C4-2B (cell line): Measurements from ENCODE around the gene MAP3K19.

ENCODE experiments used
- ZFX ChIP-seq: fragments of 450-650 bp; IDR thresholded peaks from 2 replicates; pipeline ENCODE4 v1.6.1; 2017
- TF ChIP-seq, protein P1 (sequence below): fragments of 450-650 bp; conservative IDR thresholded peaks from 2 replicates; pipeline ENCODE4 v1.5.1; 2017; ENCODE audit warnings: mild to moderate bottlenecking

DNA sequence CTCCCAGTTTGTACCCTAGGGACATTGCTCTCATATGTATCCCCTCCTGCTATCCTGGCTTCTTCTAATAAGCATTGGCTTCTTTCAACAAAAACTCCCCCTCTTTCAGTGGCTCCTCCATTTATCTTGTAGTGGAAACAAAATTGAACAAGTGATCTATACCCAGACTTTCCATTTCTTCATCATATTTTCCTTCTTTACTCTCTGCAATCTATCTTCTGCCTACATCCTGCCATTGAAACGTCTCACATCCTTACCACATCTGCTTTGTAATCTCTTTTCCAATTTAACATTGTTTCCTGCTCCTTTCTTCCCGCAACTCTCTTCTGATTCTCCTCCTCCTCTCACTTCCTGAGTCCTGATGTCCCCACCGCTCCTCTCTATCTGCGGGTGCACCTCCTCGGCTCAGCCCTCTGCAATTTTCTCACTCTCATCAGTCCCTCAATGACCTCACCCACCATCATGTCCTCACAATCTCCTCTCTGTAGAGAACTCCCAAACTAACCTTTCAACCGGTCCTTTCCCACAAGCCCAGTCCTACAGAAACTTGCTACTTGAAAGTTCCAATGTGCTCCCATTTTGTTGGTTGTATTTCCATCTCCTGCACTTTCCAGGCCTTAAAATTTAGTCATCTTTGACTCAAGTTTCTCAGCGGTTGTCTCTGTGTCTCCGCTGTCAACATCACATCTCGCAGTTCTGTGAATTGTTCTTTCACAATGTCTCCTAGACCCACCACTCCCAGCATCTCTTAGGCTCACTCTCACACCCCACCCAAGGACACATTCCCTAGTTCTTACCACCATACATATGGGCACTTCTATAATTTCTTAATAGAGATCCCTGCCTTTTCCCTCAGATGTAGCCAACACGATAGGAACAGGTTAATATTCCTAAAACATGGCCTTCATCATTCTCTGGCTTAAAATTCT lies 24.0 kb downstream of the MAP3K19 start:
- TF ChIP-seq, protein P1, sequence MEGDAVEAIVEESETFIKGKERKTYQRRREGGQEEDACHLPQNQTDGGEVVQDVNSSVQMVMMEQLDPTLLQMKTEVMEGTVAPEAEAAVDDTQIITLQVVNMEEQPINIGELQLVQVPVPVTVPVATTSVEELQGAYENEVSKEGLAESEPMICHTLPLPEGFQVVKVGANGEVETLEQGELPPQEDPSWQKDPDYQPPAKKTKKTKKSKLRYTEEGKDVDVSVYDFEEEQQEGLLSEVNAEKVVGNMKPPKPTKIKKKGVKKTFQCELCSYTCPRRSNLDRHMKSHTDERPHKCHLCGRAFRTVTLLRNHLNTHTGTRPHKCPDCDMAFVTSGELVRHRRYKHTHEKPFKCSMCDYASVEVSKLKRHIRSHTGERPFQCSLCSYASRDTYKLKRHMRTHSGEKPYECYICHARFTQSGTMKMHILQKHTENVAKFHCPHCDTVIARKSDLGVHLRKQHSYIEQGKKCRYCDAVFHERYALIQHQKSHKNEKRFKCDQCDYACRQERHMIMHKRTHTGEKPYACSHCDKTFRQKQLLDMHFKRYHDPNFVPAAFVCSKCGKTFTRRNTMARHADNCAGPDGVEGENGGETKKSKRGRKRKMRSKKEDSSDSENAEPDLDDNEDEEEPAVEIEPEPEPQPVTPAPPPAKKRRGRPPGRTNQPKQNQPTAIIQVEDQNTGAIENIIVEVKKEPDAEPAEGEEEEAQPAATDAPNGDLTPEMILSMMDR = no peak
- TF ChIP-seq ZFX = no peak
